ENCODE results near the gene OAF.
"Not testable (repeated sequence)": the region's sequence is repeated elsewhere in the genome, so short reads cannot be mapped to it uniquely, and the experiment has no call there.

The OAF gene

GRCh38 chr11:120210626-120211521 is at the start of gene OAF:
TSS of gene OAF (plus strand) at chr11:120211032. CDS start at chr11:120211280, 248 bp downstream.
- peak; percentile 85 for DNase-seq (ENCODE audit: low read depth)

- no peak for DNase-seq (ENCODE audit: low read depth)
These were observed 43.2 kb upstream of the OAF start for GRCh38 chr11:120167659-120168058.

- no peak for DNase-seq (ENCODE audit: low read depth)
These were observed 42.5 kb upstream of the OAF start for GRCh38 chr11:120168108-120168959.

GRCh38 chr11:120168960-120169681 is 41.7 kb upstream of the OAF start:
- DNase-seq (ENCODE audit: low read depth): peak; percentile 39

- no peak for DNase-seq (ENCODE audit: low read depth)
These were observed 40.7 kb upstream of the OAF start for GRCh38 chr11:120169981-120170698.

GRCh38 chr11:120170741-120171261 is 40.0 kb upstream of the OAF start:
- no peak for DNase-seq (ENCODE audit: low read depth)

GRCh38 chr11:120172054-120172911 is 38.5 kb upstream of the OAF start:
- DNase-seq (ENCODE audit: low read depth): peak; percentile 49

- DNase-seq (ENCODE audit: low read depth): no peak
These were observed 37.7 kb upstream of the OAF start for GRCh38 chr11:120173019-120173705.

- no peak for DNase-seq (ENCODE audit: low read depth)
These were observed 37.0 kb upstream of the OAF start for GRCh38 chr11:120173807-120174206.

GRCh38 chr11:120174866-120175265 is 36.0 kb upstream of the OAF start:
- DNase-seq (ENCODE audit: low read depth): no peak

- DNase-seq (ENCODE audit: low read depth): no peak
These were observed 32.2 kb upstream of the OAF start for GRCh38 chr11:120178561-120179056.

- DNase-seq (ENCODE audit: low read depth): no peak
These were observed 31.7 kb upstream of the OAF start for GRCh38 chr11:120179057-120179672.

GRCh38 chr11:120180063-120180462 is 30.8 kb upstream of the OAF start:
- DNase-seq (ENCODE audit: low read depth): not testable (repeated sequence)

GRCh38 chr11:120180551-120181232 is 30.1 kb upstream of the OAF start:
- DNase-seq (ENCODE audit: low read depth): peak; percentile 68

- no peak for DNase-seq (ENCODE audit: low read depth)
These were observed 29.4 kb upstream of the OAF start for GRCh38 chr11:120181376-120181975.

GRCh38 chr11:120182372-120182771 is 28.5 kb upstream of the OAF start:
- DNase-seq (ENCODE audit: low read depth): no peak

GRCh38 chr11:120182790-120183491 is 27.9 kb upstream of the OAF start:
- DNase-seq (ENCODE audit: low read depth): no peak
